ENCODE results near the gene CDH13.

CDH13 gene

GRCh38 chr16:83037102-83037501 is 410.3 kb downstream of the CDH13 start:
- TF ChIP-seq, protein P1, sequence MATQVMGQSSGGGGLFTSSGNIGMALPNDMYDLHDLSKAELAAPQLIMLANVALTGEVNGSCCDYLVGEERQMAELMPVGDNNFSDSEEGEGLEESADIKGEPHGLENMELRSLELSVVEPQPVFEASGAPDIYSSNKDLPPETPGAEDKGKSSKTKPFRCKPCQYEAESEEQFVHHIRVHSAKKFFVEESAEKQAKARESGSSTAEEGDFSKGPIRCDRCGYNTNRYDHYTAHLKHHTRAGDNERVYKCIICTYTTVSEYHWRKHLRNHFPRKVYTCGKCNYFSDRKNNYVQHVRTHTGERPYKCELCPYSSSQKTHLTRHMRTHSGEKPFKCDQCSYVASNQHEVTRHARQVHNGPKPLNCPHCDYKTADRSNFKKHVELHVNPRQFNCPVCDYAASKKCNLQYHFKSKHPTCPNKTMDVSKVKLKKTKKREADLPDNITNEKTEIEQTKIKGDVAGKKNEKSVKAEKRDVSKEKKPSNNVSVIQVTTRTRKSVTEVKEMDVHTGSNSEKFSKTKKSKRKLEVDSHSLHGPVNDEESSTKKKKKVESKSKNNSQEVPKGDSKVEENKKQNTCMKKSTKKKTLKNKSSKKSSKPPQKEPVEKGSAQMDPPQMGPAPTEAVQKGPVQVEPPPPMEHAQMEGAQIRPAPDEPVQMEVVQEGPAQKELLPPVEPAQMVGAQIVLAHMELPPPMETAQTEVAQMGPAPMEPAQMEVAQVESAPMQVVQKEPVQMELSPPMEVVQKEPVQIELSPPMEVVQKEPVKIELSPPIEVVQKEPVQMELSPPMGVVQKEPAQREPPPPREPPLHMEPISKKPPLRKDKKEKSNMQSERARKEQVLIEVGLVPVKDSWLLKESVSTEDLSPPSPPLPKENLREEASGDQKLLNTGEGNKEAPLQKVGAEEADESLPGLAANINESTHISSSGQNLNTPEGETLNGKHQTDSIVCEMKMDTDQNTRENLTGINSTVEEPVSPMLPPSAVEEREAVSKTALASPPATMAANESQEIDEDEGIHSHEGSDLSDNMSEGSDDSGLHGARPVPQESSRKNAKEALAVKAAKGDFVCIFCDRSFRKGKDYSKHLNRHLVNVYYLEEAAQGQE (IDR thresholded peaks at IDR 0.05; ENCODE audit: insufficient read depth in 1 of 2, low read depth in 2 of 2, low read length in 2 of 2), result no peak
- TF ChIP-seq POLR2AphosphoS5 (IDR thresholded peaks at IDR 0.05; ENCODE audit: low read depth, low read length) (no peak), SIN3A (IDR thresholded peaks at IDR 0.05; ENCODE audit: borderline replicate concordance, insufficient read depth, low read length) (no peak), TAF1 (IDR thresholded peaks at IDR 0.05; ENCODE audit: borderline replicate concordance, insufficient read depth, low read length) (no peak)

GRCh38 chr16:83037884-83038283 is 411.1 kb downstream of the CDH13 start:
- TF ChIP-seq POLR2AphosphoS5 (IDR thresholded peaks at IDR 0.05; ENCODE audit: low read depth, low read length) (no peak), SIN3A (IDR thresholded peaks at IDR 0.05; ENCODE audit: borderline replicate concordance, insufficient read depth, low read length) (no peak), FOXP2 (optimal IDR thresholded peaks at IDR 0.05; ENCODE audit: borderline replicate concordance, extremely low read depth, extremely low read length, insufficient read depth) (no peak), TAF1 (IDR thresholded peaks at IDR 0.05; ENCODE audit: borderline replicate concordance, insufficient read depth, low read length) (no peak)
- TF ChIP-seq, protein P1 (IDR thresholded peaks at IDR 0.05; ENCODE audit: insufficient read depth in 1 of 2, low read depth in 2 of 2, low read length in 2 of 2), result no peak

- TF ChIP-seq TAF1 (IDR thresholded peaks at IDR 0.05; ENCODE audit: borderline replicate concordance, insufficient read depth, low read length), result no peak
- TF ChIP-seq, protein P1 (IDR thresholded peaks at IDR 0.05; ENCODE audit: insufficient read depth in 1 of 2, low read depth in 2 of 2, low read length in 2 of 2), result no peak
- TF ChIP-seq POLR2AphosphoS5 (IDR thresholded peaks at IDR 0.05; ENCODE audit: low read depth, low read length), result no peak
- no peak for TF ChIP-seq SIN3A (IDR thresholded peaks at IDR 0.05; ENCODE audit: borderline replicate concordance, insufficient read depth, low read length)
- no peak for TF ChIP-seq FOXP2 (optimal IDR thresholded peaks at IDR 0.05; ENCODE audit: borderline replicate concordance, extremely low read depth, extremely low read length, insufficient read depth)
Measured at GRCh38 chr16:83040174-83040573, 413.4 kb downstream of the CDH13 start.

DNA sequence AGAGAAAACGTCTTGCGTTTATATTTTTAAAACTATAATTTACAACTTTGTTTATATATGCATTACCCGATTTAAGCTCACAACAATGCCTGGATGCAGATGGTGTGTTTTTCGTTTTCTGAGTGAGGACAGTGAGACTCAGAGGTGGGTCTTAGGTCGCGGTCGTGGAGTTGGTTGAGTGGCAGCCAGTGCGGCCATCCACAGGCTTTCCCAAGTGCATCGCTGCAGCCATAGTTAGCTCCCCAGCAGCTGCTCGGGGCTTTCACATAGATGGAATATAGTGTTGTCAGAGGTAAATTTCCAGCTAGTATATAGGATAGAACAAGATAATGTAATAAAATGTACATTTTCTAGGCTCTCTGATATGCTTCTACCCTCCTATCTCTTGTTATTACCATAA is 417.8 kb downstream of the CDH13 start:
- no peak for TF ChIP-seq FOXP2 (optimal IDR thresholded peaks at IDR 0.05; ENCODE audit: borderline replicate concordance, extremely low read depth, extremely low read length, insufficient read depth)

DNA sequence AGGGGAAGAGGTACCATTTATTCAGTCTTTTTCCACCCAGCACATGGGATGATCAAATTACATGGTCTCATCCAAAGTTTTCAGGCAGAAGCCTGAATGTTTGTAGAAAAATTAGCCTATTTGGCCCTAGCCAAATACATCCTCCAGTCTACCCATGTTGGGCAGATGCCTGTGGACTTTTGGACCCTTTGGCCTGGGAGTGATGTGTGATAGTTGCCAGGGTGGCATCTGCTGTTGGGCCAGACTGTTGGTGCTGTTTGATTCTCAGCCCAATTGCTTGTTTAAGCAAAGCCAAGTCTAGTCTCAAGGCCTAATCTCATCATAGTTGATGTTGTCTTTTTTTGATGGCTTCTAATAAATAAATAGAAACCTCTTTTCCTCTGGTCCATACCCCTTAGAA is 419.0 kb downstream of the CDH13 start:
- TF ChIP-seq FOXP2 (optimal IDR thresholded peaks at IDR 0.05; ENCODE audit: borderline replicate concordance, extremely low read depth, extremely low read length, insufficient read depth) (no peak), SIN3A (IDR thresholded peaks at IDR 0.05; ENCODE audit: borderline replicate concordance, insufficient read depth, low read length) (no peak), TAF1 (IDR thresholded peaks at IDR 0.05; ENCODE audit: borderline replicate concordance, insufficient read depth, low read length) (no peak), POLR2AphosphoS5 (IDR thresholded peaks at IDR 0.05; ENCODE audit: low read depth, low read length) (no peak)
- TF ChIP-seq, protein P1 (IDR thresholded peaks at IDR 0.05; ENCODE audit: insufficient read depth in 1 of 2, low read depth in 2 of 2, low read length in 2 of 2), result no peak
